GM23338 (cell line): Measurements from ENCODE around the gene AGRN.

Experiments used
- CREB1 ChIP-seq: fragments of 250-450 bp; sonication (Bioruptor Pico); IDR thresholded peaks from 2 replicates; pipeline ENCODE4 v1.5.0; 2020; ENCODE audit warnings: low read depth, mild to moderate bottlenecking, moderate library complexity
- CTCF ChIP-seq, 2 experiments: fragments of 200-600 bp in 1 of 2; sonication (generic) in 1 of 2; conservative IDR thresholded peaks; 2 replicates each; pipeline versions ENCODE4 v1.5.1 to v1.6.1; 2016 to 2017; ENCODE audit warnings: antibody characterized with exemption in 2 of 2, low read depth in 2 of 2, mild to moderate bottlenecking in 2 of 2, moderate library complexity in 1 of 2
- ETS1 ChIP-seq: IDR thresholded peaks from 2 replicates; pipeline ENCODE4 v1.6.1; 2016; ENCODE audit warnings: antibody characterized with exemption
- EZH2 ChIP-seq: fragments of 200-600 bp; sonication (generic); IDR thresholded peaks from one replicate; pipeline ENCODE4 v1.8.0; 2017; ENCODE audit warnings: antibody characterized with exemption, mild to moderate bottlenecking, low read depth; ENCODE audit not compliant: unreplicated experiment
- EZH2phosphoT487 ChIP-seq: fragments of 200-600 bp; sonication (generic); IDR thresholded peaks from one replicate; pipeline ENCODE4 v1.8.1; 2018; ENCODE audit warnings: antibody characterized with exemption; ENCODE audit not compliant: unreplicated experiment
- JUNB ChIP-seq: IDR thresholded peaks from one replicate; pipeline ENCODE4 v1.6.1; 2016; ENCODE audit warnings: antibody characterized with exemption; ENCODE audit not compliant: unreplicated experiment
- NANOG ChIP-seq: IDR thresholded peaks from 2 replicates; pipeline ENCODE4 v1.6.1; 2016; ENCODE audit warnings: antibody characterized with exemption, borderline replicate concordance
- POLR2AphosphoS5 ChIP-seq: IDR thresholded peaks from 2 replicates; pipeline ENCODE4 v1.6.1; 2016; ENCODE audit warnings: antibody characterized with exemption, low read depth
- REST ChIP-seq: IDR thresholded peaks from one replicate; pipeline ENCODE4 v1.6.1; 2018; ENCODE audit warnings: antibody characterized with exemption; ENCODE audit not compliant: unreplicated experiment
- STAT1 ChIP-seq: IDR thresholded peaks from one replicate; pipeline ENCODE4 v1.6.1; 2016; ENCODE audit warnings: antibody characterized with exemption; ENCODE audit not compliant: unreplicated experiment
- ZNF114 ChIP-seq: fragments of 250-450 bp; sonication (Bioruptor Pico); IDR thresholded peaks from 2 replicates; pipeline ENCODE4 v1.5.0; 2020; ENCODE audit warnings: mild to moderate bottlenecking, moderate library complexity

- TF ChIP-seq CTCF (conservative IDR thresholded peaks at IDR 0.05; ENCODE audit: low read depth in 2 of 2) (no peak), ETS1 (no peak), EZH2phosphoT487 (no peak), POLR2AphosphoS5 (no peak), EZH2 (no peak), REST (no peak), NANOG (no peak), JUNB (no peak), CREB1 (no peak), STAT1 (no peak), ZNF114 (CRISPR knock-in tag) (no peak)
Measured at GRCh38 chr1:1026599-1027413, 6.9 kb downstream of the AGRN start.
